Measurements from ENCODE around the gene DCC.

The DCC gene

DNA sequence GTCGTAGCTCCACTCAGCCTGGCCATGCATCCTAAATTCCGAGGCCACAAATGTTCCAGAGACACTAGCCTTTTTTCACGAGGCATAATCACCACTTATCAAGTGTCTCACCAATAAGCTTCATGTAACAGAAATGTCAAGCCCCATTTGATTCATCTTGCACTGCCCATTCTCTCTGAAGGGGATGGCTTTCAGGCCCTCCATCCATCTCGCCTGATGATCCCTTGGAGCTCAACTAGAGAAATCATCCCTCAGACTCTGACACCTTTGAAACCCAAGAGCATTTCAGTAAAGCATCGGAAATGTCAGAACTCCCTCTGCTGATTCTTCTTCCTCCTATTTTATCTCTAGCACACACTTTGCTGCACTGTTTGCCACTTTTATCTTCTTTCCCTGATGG is 91.7 kb downstream of the DCC start:
- no peak for FAIRE-seq

DNA sequence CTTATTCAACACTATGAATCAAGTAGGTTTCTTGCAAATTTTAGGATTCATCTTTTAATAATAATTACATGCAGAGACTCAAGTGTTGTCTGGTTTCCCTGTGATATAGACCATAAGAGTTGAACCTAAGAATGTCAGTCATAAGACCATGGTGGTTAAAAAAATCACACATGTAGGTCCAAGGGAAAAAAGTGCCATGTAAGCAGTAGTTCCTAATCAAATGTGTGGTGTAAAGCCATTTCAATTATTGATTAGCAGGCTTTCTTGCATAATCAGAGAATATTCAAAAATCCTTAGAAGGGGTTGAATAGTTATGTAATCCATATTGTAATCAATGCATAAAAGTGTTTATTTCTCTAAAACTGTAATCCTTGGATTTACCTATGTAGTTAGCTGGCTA is 93.8 kb downstream of the DCC start:
- FAIRE-seq = no peak

DNA sequence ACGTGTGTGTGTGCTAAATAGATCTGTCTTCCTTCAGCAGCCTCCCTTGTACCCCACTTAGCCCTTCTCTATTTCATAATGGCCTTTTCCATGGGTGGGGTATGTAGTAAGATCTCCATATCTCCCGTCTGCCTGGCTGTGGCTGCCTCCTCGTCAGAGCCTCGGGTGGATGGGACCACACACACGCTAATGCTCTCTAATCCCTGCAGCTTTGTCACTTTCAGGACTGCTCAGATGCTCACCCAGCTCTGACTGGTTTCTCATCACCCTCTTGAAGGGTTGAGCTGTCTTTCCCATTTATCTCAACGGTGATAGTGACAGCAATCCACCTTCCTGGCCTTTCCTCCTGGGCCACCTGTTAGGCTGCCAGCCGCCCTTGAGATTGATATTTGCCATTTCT is 95.3 kb downstream of the DCC start:
- FAIRE-seq = no peak

DNA sequence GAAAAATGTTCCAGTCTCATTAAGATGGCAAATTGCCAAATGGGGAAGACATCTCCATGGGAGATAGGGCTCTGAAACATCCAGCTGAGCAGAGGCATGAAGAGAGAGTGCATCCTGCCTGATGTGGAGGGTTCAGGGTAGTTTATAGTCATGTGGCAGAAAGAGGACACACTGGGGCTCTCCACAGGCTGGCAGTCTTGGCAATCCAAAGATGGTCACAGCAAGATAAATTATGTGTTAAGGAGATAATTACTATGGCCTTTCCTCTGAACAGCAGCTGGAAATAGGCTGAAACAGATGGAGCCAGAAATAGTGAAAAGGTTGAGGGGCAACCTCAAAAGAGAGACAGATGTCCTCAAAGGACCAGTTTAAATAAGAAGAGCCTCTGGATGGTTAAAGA is 97.2 kb downstream of the DCC start:
- FAIRE-seq = no peak

DNA sequence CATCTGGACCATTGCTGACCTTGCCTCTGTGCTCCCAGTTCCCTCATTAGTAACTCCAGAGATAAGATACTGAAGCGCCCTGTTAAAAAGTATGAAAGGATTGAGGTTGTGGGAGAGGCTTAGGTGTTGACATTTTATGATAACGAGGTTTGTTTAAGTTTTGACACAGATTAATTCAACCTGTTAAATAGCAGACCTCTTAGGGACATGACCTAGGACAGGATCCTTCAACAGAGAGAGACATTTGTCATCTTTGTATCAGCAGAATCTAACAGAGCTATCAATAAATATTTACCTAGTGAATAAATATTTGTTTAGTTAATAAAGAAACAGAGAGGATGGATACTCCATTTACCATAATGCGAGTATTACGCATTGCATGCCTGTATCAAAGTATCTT is 99.5 kb downstream of the DCC start:
- no peak for FAIRE-seq

DNA sequence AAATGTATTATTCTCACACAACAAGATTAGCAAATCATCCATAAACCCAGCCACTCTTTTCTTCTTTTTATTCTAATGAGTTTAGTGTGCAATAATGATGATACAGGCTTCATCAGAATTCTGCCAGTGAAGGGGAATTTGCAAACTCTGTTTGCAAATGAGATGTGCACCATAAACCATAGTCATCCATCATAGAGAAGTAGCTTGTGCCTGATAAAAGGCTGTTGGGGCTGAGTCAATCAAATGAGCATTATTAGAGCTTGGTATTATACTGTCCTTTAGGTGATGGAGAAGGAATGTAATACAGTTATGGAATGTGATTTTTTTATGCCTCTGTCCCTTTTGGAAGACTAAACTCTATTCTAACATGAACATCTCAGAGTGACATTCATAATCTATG is 101.8 kb downstream of the DCC start:
- FAIRE-seq = no peak

DNA sequence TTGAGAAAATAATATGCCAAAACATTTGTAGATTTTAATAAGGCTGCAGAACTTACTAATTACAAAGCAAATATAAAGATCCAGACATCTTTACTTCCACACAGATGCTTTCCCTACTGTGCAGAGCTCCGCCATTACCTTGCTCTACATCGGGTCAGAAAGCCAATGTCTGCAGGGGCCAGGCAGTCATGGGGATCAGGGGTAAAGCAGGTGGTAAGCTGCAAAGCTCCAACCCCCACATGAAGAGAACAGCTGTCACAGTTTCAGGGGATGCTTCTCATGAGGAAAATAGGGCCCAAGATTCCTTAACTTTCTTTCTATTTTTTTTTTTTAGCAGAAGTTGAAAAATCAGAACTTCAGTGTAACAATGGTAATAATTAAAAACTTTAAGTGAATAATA is 102.7 kb downstream of the DCC start:
- FAIRE-seq = no peak

DNA sequence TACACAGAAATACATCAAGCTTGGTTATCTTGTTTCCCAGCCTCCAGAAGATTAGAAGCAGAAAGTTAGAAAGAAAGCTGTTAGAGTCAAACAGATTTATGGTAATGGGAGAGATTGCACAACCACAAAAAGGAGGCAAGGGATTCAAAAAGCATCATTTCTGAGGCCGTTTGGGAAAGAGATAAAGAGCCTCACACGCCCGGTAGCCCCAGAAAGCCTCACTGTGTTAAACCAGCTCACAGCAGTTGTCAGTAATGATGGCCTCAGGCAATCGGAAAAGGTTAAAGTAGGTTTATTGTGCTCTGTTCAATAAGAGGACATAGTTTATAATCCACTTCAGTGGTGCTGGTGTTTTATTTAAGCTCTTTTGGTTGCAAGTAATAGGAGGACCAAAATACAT is 111.3 kb downstream of the DCC start:
- FAIRE-seq = no peak

DNA sequence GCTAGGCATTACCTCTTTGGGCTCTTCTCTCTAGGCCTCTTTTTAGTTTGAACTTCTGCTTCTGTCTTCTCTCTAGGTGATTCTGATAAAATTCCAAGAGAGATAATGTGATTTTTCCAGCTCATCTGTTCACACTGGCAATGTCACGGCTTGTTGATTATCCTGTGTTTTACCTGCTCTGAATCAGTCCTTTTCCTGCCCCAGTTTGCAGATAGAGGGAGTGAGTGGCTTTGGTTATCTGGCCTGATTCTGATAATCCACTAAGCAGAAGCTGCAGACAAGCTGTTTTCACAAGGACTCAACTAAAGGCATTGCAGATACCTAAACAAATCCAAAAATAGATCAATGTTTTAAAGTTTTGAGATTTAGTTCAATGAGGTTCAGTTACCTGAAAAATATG is 111.9 kb downstream of the DCC start:
- FAIRE-seq = no peak

DNA sequence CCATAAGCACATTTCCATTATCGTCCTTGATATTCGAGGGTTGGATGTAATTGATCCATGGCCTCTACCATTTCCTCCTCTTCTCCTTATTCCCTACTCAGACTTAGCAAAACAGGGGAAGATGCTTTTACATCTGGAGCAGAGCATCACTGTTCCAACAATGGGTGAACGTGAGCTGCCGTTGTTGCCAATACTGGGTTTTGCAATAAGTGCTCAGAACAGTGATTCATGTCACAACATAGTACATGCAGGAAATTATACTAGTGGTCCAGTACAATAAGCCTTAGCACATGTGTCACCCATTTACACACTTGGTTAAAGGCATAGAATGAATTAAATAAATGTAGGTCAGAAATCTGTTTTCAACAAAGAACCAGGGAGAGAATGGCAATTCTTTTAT is 112.4 kb downstream of the DCC start:
- no peak for FAIRE-seq

DNA sequence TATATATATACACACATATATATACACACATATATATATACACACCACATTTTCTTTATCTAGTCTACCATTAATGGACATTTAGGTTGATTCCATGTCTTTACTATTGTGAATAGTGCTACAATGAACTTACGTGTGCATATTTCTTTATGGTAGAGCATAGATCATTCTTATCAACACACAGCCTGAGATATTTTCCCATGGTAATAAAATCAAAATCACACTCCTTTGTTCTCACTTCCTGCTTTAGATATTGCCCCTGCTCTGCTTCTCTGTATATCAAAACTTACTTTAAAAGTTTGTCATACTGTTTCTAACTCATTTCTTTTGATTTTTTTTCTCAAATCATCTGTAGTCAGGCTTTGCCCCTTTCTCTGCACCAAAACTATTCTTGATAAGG is 119.9 kb downstream of the DCC start:
- FAIRE-seq = no peak

DNA sequence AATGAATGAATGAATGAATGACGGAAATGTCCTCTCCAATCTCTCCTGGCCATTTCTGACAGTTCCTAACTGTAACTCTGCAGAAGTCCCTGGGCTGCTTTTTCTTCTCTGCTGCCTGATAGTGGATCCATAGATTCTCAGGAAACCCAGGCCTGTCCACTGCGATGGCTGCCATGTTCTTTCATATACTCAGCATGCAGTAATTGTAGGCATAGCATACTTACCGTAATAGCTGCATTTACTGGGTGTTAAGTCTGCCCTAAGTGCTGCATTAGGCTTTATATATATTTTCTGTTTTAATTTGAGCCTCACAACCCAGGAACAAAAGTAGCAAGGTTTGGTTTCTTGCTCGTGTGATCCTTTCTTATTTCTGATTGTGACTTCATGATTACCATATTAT is 122.9 kb downstream of the DCC start:
- no peak for FAIRE-seq

DNA sequence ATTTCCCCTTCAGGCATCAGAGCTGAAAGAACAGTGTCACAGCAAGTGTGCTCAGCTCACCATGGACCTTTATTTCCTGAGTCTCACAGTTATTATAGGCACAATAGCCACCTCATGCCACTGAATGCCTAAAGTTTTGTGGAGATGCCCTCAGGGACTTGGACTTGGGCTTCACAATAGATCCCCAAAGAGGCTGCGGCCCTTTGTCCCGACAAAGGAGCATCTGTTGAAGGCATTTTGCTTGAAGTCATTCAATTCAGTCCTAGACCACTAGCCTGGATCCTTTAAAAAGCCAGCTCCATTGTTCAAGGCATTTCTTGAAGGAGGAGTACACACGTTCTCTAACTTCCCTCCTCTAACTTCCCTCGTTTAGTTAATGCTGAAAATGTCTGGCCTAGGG is 125.4 kb downstream of the DCC start:
- no peak for FAIRE-seq

DNA sequence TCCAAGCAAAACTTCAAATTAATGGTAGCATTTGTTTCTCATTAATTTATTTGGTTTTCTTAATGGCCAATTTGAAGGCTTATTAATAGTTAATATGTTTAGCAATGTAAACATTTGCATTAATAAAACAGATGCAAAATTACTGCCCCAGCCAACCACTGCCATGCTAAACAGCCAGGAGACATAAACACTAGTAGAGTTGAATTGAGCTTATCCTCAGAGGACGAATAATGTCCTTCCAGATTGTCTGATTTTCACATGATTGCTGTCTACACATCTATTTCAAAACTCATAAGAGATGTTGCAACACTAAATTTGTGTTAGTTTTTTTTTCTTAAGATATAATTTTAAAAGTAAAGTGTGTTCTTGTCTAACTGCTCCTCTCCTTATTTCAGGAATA is 128.5 kb downstream of the DCC start:
- FAIRE-seq = no peak

DNA sequence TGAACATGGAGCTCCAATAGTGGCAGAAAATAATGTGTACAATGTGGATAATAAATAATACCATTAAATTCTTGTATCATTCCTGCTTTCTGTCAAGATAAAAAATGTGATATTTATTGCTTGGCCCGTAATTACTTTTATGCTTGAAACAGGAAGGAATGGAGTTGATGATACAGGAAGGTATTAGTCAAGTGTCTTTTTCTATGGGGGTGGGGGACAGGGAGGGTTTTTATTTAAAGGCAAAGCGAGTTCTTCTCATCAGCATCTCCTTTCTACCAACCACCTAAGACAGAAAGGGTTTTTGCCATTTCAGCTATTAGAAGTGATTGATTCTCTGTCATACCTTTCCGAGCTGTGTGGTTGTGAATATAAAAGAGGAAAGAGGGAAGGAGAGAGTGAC is 135.3 kb downstream of the DCC start:
- FAIRE-seq = no peak

DNA sequence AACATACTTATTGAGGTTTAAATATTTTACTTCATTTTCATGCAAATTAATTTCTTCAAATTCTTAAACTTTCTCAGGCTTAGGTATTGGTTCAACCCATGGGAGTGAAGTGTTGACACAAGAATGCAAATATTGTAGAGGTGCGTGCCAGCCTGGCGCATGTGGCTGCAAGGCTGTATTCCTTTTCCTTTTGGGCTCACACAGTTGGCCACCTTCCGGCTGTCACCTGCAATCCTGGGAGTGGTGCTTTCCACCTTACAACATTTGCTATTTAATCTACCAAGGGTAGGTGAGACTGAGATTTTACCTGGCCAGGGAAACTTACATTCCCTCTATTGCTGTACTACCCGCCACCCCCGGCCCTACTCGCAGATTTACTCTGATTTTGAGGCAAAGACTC is 141.1 kb downstream of the DCC start:
- FAIRE-seq = no peak

DNA sequence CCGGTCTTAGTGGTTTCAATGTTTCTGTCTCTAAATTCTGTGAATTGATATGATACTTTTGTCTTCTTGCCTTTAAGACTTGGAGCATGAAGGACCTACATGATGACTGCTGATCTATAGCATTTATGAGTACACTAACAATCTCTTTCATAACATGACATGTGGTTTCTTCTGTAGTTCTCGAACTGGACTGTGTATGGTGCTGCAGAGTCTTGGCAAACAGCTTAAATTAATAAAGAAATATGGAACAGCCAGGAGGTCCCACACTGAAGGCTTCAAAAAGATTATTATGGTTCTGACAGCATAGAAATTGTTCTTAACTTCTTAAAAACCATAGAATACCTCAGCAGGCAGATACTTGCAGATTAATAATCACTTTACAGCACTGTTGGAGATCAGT is 145.0 kb downstream of the DCC start:
- no peak for FAIRE-seq

DNA sequence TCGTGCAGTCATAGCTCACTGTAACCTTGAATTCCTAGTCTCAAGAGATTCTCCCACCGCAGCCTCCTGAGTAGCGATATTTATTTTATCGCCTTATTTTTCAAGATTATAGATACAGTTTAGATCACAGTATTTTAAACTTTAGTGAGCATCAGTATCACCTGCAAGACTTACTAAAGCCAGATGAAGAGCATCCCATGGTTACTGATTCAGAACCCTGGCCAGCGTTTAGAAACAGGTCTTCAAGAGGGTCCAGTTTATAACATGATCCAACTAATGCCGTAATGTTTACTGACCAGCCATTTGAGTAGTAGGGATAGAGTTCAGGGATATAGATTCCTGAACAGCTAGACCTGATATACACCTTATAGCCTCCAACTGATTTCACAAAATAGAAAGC is 146.1 kb downstream of the DCC start:
- FAIRE-seq = no peak

DNA sequence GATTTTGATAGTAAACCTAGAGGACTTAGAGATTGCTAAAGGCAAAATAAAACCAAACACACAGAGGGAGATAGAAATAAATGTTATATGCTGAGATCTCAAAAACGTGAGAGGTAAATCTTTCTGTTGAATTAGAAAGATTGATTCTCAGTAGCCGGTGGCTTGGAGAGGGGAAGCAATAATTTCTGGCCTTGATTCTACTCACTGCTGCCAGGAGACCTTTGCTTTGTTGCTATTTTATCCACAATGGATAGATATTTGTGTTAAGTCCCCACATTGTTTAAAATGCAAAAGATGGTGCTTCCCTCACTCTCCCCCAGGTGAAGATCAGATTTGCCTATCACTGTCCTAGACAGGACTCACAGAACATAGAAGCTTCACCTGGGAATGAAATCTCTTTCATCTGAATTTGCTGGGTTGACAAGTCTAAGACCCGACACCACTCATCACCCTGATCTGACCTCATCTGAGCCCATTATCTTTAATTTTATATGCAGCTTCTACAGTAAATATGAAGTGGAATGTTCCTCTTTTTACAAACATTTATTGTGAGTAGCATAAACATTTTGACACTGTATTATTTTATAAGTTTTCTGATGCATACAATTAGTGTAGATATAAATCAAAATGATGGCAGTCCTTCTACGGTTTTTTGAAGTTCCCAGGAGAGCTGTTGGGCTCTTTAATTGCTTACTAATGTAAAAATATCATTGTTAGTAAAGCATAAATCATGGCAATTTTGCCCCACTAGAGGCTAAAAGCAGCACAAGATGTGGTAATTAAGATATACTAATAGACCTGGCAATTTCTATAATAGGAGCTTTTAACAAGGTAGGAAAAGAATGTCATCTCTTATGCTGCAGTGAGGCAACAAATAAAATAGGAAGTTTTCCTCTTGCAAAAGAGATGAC is 149.7 kb downstream of the DCC start:
- FAIRE-seq = no peak

DNA sequence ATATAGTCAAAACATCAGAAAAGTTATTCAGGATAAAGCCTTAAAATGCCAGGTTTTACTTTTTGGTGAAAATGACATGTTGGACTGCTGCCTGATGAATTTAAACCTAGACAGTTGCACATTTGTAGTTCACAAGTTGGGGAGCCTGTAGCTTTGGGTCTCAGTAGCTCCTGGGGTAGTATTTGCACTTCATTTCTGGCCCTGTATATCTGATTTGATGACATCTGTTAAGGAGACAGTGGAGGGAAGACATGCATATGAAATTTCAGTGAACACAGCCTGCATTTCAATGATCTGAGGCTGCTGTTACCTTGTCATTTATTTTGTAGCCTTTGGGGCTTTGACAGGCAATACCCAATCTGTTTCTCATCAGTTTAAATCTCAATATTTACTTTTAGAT is 156.4 kb downstream of the DCC start:
- FAIRE-seq = no peak

DNA sequence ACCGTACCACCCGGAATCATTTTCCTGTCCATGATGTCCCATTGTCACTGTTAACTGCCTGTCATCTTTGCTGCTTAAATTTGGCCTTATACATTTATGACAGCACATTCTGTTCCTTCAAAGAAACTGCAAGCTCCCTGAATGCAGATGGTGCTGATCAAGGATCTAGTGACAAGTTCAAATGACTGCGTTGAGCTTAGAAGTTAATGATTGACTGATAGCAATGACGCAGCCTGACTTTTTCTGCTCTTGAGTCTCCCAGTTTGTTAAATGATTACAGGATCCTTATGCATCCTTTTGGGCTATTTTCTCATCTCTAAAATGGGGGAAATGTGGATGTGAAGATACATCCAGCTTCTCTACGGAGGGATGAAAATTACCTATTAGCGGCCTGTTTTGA is 159.0 kb downstream of the DCC start:
- no peak for FAIRE-seq

DNA sequence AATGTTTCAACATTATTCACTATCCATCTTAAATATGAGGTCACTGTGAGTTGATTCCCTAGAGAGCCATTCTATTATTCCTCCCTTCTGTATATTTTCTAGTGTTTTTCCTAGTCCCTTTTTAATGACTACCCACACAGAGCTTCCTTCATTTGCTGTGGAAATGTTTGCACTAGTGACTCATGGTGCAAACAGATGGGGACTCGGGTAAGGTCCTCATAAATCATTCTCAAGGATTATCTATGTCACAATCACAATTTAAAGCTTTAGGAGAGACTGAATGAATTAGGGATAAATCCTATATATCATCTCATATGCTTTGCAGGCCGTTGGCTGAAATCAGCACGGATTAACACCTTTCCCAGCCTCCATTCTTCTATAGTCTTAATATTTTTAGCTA is 159.6 kb downstream of the DCC start:
- no peak for FAIRE-seq

DNA sequence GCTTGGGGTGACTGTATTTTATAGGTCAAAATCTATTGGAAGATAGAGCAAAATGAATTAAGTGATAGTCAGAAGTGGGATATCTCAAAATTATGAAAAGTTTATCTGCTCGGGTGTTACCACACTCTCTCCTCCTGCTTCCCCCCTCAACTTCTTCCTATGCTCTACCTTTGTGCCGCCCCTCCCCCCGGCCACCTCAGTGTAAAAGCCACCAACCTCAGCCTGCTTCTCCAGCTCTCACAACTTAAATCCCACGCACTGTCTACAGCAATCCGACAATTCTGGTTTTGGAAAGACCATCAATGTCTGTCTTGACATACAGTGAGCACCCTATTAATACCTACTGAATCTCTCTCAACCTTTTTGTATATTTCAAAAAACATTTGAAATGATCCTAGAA is 164.6 kb downstream of the DCC start:
- FAIRE-seq = no peak

DNA sequence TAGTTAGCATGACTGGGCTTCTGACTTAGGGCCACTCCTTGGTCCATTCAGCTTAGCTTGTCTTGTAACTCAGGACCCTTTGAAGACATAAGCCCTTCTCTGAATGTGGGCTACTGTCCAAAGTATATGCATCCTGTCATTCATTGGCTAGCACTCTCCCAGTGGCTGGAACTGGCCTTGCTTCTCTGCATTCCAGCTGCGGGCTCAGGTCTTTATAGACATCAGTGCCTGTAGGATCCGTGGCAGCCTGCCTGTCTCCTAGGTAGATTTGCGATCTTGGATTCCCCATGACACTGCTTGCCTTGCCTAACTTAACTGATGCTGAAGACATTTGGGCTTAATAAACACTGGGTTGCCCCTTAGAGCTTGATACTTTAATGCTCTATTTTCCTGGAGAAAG is 170.1 kb downstream of the DCC start:
- no peak for FAIRE-seq

DNA sequence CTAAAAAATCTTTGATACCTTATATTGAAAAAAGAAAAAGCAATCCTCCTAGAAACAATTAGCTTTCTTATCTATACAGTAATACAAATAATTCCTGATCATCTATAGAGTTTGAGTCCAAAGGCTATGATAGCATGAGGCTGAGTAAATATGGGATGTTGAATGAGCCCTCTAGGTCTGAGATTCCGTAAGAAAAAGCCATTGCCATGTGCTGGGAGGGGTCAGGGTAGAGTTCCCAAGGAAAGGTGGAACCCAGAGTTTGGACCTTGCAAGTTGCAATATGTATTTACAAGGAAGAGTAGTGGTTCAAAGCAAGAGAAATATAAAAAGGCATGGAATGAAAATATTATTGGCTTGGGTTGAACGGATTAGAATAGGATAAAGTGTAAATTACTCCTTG is 178.1 kb downstream of the DCC start:
- FAIRE-seq = no peak

Measured in colon (tissue), 2 donors.